Embryonic facial prominence (tissue), 1 donor: ENCODE measurements around the gene STX18.
"Not testable (repeated sequence)": the region's sequence is repeated elsewhere in the genome, so short reads cannot be mapped to it uniquely, and the experiment has no call there.

ENCODE experiments used
- DNase-seq: peaks from one replicate; pipeline ENCODE4 v3.0.0-alpha.2; 2016; ENCODE audit errors: extremely low spot score

The STX18 gene

GRCh38 chr4:4438891-4439290, 103.0 kb downstream of the STX18 start:
- DNase-seq: no peak

- DNase-seq: no peak
Measured at GRCh38 chr4:4437798-4438470, 103.9 kb downstream of the STX18 start.

DNA sequence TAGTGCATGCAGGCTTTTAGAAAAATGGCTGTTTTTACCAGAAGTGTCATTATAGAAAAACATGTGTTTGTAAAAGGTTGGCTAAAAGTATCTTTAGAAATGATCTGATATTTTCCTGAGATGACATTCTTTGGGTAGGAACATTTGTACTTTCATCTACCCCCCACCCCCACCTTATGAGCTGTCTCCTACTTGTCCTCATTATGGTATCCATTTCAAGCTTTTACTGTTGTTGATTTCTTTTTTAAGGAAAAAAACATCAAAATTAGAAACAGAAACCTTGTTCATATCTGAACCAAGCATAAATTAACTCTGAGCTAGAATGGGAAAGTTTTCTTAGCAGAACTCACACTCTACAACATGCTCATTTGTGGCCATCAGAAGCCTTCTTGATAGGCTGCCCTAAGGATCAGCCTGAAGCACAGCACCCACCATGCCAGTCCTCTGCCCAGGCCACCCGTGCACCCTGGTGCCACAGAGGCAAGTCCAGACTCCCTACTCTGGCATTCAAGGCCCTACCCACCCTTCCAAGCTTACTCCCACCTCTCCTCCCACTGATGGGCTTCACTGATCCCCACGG, 105.5 kb downstream of the STX18 start:
- DNase-seq: no peak

GRCh38 chr4:4433941-4434340, 107.9 kb downstream of the STX18 start:
- DNase-seq: no peak

DNA sequence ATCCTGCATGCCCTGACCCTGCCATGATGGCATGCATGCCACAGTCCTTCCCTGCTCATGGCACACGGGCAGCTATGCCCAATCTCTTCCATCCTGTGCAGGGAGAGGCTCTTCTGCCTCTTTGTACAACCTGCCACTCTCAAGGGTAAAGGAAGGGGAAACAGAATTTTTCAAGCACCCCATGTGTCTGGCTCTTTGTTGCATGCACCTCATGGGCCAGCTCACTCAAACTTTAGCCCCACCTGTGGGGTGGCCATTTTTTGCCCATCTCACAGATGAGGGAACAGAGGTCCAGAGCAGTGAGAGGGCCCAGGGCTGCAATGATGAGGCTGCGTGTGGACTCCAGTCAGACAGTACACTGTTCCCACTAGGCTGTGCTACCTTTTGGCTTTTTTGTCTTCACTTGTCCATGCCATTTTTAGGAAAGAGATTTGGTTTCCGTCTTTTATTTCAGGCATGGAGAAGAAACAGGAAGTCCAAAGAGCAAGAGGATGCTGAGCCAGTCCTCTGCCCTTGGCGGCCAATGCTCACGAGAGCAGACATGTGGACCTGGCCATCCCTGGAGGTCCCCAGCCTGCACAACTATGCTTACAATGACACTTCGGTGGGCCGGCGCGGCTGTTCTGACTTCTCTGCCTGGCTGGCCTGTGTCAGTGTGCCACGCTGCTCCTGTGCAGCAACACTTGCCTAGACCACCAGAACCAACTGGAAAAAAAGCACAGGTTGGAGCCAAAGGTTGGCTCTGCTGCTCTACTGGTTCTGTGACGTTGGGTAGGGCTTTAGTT, 109.3 kb downstream of the STX18 start:
- no peak for DNase-seq

- no peak for DNase-seq
Measured at GRCh38 chr4:4430492-4431195, 111.2 kb downstream of the STX18 start.

- DNase-seq: no peak
Measured at GRCh38 chr4:4428966-4429875, 112.6 kb downstream of the STX18 start.

DNA sequence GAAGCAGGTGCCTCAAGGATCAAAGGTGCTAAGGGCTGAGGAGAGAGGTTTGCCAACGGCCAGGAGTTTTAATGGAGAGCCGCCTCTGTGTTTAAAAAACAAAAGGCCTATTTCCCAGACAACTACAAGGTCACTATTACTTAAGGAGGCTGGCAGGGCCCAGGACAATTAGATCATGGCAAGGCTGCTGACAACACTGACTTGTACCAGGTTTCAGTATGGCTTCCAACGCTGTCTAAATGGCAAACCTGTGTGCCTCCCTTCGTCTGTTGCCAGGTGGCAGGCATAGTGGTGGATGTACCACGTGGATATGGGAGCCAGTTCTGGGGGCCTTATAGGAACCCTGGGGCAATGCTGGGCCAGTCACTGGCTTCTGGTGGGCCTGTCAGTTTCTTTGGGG, 114.0 kb downstream of the STX18 start:
- no peak for DNase-seq

DNA sequence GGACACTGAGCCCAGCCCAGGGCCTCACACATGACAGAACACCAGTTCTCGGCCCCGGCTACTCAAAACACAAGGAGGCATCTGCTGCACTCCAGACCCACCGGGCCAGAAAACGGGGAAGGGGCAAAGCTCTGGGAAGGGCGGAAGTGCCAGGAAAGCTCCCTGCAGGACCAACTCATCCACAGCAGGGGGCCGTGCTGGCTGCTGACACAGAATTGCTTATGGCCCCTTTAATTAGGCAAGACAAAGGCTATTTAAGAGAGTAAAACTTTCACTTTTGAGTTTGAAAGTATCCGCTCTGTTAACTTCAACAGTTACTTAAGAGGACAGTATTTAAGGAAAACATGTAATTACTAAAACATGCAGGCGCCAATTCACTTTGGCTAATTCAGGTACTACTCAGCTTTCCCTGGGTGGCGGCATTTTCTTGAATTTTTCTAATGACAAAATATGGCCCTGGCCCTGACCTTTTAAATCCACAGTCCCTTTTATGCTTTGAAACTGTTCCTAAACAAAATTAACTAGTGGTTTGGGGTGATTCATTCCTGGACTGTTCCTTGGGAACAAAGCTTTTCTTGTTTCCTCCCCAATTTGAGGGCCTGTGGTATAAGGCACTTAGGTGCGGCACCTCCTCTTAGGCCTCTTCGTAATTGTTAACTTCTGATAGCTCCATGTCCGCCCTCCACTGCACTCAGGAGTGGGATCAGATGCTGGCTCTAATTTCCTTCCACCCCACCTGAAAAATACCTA, 114.6 kb downstream of the STX18 start:
- no peak for DNase-seq

- DNase-seq: no peak
Measured at GRCh38 chr4:4426511-4427120, 115.2 kb downstream of the STX18 start.

DNA sequence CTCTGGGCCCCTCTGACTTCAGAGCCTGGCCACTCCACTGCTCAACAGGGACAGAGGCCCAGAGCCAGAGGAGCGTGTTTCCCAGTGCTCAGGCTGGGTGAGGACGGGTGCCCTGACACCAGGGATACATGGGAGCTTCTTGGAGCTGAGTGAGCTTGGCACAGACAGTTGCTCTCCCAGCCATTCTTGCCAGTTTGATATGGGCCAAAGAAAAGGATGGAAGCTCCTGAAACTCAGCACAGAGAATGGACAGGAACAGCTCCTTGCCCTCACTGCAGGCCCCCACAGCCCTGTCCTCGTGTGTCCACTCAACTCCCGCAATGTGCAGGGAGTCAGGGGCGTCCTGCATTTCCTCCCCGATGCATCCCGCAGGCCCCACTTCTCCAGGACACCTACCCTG, 116.2 kb downstream of the STX18 start:
- no peak for DNase-seq

GRCh38 chr4:4425119-4425690, 116.6 kb downstream of the STX18 start:
- no peak for DNase-seq

DNA sequence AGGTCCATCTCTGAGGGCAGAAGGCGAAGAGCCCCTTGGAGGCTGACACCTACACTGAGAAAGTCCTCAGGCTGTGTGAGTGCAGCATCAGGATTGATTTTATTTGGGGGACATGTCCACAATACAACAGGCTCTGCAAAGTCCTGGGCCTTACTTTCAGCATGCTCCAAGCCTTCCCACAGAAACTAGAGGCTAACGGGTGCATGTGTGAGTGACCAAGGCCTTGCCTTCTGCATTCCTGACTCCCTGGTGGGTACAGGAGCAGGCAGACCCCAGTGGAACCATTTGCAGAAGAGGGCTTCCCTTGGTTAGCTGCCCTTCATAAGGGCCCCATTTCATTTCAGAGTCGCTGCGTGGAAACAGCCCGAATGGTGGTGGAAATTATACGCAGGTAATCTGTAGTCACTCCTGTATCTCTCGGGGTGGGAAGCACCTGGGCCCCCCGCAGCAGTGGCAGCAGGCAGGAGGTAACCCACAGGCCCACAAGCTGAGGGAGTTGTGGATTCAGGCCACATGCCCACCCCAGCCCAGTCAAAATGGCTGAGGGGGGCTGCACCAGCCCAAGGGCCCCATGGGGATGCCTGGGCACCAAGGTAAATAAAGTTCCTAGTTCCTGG, 117.2 kb downstream of the STX18 start:
- DNase-seq: no peak

GRCh38 chr4:4423706-4424498, 117.9 kb downstream of the STX18 start:
- DNase-seq: no peak

- no peak for DNase-seq
Measured at GRCh38 chr4:4422856-4423499, 118.9 kb downstream of the STX18 start.

- DNase-seq: not testable (repeated sequence)
Measured at GRCh38 chr4:4422117-4422516, 119.7 kb downstream of the STX18 start.

- no peak for DNase-seq
Measured at GRCh38 chr4:4421356-4421755, 120.5 kb downstream of the STX18 start.

DNA sequence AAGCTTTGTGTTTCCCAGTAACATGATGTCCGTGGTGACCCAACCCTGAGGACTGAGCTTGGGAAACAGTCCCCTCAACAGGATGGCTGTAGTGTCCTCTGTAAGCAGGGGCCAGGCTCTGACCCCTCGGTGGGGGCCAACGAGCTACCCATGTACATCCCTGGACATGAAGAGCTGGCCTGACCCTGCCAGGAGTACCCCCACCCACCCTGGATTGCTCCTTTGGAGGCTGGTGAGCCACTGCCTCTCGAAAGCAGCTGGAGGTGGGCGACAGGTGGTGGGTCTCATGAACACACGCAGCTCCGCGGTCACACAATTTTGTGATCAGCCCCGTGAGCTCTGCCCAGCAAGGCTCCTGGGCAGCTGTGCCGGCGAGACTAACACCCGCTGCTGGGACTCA, 121.4 kb downstream of the STX18 start:
- no peak for DNase-seq
